Endometrium (tissue), 2 donors: ENCODE results near the gene FBXW9.
"Not testable (repeated sequence)": the region's sequence is repeated elsewhere in the genome, so short reads cannot be mapped to it uniquely, and the experiment has no call there.

ENCODE experiments used
- FAIRE-seq: peaks from 2 replicates; lab custom pipeline; 2012; peaks lifted over from hg19 to GRCh38; lab: Jason Lieb, UNC
- donor health status: control.
- donor health status: control.

The FBXW9 gene

DNA sequence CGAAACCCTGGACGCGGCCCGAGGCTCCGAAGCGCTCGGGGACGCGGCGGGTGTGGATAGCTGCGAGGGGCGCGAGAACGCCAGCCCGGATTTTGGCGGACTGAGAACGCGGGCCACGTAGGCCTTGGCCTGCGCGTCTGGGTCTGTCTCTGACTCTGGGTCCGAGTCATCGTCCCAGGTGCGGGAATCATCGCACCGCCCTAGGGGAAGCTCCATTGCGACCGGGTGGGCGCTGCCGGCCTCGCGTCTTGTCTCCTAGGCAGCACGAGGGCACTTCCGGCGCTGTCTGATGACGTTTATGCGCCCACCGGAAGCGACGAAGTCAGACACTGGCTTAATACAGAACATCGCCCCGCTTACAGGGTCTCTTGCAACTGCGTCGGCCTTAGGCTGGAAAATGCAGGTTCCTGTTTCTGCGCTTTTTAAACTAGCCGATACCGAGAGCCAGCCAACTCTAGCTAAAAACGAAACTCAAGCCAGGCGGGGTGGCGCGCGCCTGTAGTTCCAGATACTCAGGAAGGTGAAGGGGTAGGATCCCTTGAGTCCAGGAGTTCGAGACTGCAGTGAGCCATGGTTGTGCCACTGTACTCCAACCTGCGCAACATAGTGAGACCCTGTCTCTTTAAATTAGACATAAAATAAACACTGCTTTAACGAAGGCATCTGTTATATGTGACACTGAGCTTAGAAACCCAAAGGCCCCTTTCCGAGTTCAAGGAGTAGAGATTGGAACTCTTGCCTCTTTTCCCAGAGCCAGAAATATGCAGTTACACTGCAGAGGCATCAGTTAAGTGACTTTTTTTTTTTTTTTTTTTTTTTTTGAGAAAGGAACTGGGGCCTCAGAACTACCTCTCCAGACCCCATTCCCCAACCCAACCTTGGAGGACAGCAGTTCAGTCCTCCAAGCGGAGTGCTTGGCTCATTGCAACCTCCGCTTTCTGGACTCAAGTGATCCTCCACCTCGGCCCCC lies at the start of gene FBXW9:
FBXW9 (minus strand) TSS at position 266 of the 970 bp plus-strand sequence; CDS start at position 216, 50 bp downstream.
- no peak for FAIRE-seq

DNA sequence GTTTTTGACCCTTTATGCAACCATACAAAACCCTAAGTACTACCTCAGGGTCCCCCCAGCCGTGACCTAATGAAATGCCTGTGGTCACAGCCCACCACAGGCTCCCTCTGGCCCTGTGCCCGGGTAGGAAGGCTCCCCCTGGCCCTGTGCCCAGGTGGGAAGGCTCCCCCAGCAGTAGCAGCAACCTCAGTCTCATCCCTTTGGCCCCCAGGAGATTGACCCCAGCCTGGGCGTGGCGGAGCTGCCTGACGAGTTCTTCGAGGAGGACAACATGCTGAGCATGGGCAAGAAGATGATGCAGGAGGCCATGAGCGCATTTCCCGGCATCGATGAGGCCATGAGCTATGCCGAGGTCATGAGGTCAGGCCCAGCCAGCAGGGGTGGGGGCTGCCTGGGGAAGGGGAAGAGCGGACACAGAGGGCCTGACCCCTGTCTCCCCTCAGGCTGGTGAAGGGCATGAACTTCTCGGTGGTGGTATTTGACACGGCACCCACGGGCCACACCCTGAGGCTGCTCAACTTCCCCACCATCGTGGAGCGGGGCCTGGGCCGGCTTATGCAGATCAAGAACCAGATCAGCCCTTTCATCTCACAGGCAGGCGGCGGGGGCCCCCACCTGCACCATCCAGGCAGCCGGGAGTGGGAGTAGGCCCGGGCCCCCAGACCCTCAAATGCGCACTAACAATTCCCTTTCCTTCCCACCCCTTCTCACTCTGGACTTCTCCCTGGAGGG lies 48.9 kb upstream of the FBXW9 start:
- no peak for FAIRE-seq

GRCh38 chr19:12737835-12738351 lies 41.5 kb upstream of the FBXW9 start:
- no peak for FAIRE-seq

DNA sequence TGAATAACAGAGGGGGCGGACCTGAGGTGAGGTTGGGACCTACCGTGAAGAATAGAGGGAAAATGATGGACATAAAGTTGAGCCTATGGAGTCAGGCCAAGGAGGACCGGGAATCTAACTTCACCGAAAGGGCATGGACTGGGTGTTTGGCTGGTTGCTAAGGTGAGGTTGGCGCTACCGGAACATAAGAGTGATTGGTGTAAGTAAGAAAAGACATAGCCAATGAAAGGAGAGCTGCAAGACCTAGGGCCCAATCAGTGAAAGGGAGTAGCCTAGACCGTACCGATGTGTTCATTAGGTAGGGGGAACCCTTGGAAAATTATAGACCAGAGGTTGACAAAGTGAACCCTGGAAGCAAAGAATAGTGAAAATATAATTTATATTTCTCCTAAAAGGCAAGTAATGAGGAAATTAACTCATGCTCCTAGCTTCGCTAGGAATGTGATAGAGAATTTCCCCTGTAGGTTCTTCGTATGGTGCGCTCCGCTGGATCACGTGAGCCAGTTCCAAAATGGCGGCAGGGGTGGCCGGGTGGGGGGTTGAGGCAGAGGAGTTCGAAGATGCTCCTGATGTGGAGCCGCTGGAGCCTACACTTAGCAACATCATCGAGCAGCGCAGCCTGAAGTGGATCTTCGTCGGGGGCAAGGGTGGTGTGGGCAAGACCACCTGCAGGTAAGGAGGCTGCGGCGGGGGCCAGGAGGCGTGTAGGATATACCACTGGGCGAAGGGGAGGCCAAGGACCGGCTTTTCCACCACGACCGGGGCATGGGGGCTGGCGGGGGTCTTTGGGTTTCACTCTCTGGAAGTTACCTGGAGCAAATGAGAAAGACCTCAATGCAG lies 40.8 kb upstream of the FBXW9 start, which contains the start of gene GET3:
GET3 (plus strand) TSS at position 503 of the 840 bp plus-strand sequence; CDS start at position 512, 9 bp downstream.
- peak; percentile 99 for FAIRE-seq

GRCh38 chr19:12733369-12734214 lies 37.2 kb upstream of the FBXW9 start:
- FAIRE-seq = no peak

GRCh38 chr19:12731337-12731736 lies 34.9 kb upstream of the FBXW9 start:
- FAIRE-seq = no peak

DNA sequence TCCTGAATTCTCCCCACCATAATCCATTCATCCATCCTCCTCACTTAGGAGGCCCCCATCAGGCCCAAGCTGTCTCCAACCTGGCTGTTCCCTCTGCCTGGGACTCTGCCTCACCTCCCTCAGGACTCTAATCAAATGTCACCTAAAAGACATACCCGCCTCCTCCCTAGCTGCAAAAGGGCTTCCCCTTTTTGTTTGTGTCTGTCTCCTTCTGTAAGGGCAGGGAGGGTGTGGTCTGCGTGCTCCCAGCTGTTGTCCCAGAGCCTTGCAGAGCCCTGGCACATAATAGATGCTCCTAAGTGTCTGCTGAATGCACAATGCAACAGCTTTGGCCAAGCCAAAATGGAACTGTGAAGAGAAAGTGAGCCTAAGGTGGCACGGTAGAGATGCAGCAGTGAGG lies 33.6 kb upstream of the FBXW9 start:
- no peak for FAIRE-seq

GRCh38 chr19:12727745-12728433 lies 31.5 kb upstream of the FBXW9 start:
- FAIRE-seq = no peak

- no peak for FAIRE-seq
These were observed 30.5 kb upstream of the FBXW9 start for GRCh38 chr19:12726988-12727316.

GRCh38 chr19:12725612-12726011 lies 29.2 kb upstream of the FBXW9 start:
- not testable (repeated sequence) for FAIRE-seq

- FAIRE-seq = no peak
These were observed 27.4 kb upstream of the FBXW9 start, which contains the start of gene TNPO2 for GRCh38 chr19:12723641-12724426. Gene TNPO2 (minus strand): TSS chr19:12723932. CDS start chr19:12720977, 2,955 bp downstream.

DNA sequence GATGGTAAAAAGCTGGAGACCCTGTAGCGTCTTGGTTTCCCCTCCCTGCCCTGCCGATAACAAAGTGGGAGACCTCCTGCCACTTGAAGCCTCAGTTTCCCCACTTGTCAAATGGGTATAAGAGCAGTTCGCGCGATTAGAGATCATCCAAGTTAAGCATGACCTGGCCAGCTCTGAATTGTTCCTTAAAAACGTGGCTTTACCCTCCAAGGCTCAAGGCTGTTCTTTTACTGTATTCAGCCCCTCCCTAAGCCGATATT lies 26.9 kb upstream of the FBXW9 start:
- FAIRE-seq = no peak

- FAIRE-seq = peak; percentile 97
These were observed 26.3 kb upstream of the FBXW9 start for GRCh38 chr19:12722566-12723380.

DNA sequence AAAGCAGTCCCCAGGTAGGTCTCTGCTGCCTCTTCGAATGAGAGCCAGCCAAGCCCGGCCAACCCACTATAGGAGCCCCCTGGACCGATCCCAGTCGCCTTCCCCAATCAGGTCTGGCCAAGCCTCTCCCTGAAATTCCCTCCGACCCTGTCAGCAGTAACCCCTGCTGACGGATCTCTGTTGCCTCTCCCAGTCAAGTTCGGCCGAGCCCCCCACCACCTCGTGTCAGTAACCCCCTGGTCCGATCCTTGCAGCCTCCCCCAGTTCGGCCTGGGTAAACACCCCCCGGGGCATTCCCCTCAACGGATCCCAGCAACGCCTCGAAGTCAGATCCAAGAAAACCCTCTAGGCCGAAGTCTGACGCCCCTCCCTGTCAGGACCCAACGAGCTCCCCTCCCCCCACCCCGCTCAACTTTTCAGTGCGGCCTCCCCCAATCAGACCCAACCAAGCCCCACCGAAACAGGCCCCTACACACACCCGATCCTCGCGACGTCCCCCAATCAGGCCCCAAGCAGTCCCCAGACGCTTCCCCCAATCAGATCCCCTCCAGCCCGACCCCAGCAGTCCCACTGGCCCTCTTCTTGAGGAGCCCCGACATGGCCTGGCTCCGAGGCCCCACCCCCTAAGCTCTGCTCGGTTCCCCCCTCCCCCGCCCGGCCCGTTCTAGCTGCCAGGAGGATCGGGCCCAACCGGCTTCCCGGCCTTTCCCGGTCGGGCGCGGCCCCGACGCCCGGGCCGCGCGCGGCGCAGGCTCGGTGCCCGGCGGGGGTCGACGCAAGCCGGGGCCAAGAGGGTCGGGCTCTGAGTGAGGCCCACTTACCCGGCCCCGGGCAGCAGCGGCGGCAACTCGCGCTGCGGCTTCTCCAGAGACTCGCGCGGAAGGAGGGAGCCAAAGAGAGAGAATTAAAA lies 25.5 kb upstream of the FBXW9 start:
- no peak for FAIRE-seq

- no peak for FAIRE-seq
These were observed 24.6 kb upstream of the FBXW9 start for GRCh38 chr19:12720851-12721655.

DNA sequence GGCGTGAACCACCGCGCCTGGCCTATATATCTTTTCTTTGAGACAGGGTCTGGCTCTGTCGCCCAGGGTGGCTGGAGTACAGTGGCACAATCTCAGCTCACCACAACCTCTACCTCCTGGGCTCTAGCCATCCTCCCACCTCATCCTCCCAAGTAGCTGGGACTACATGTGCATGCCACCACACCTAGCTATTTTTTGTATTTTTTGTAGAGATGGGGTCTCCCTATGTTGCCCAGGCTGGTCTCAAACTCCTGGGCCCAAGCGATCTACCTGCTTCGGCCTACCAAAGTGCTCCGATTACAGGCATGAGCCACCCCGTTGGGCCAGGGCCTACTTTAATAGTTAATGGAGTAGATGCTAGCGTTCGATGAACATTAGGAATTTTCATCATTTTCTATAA lies 23.9 kb upstream of the FBXW9 start:
- FAIRE-seq = no peak

GRCh38 chr19:12715929-12716328 lies 19.5 kb upstream of the FBXW9 start:
- no peak for FAIRE-seq
